Activated T-helper 2 cell treated with anti-CD3 and anti-CD28 coated beads, Interferon-gamma antibody, Interleukin-2, Interleukin-4, amounts not matched to agents 10 μg/mL and 5 μg/mL and 100 μg/mL, durations not matched to agents 14 hours and 24 hours and 36 hours (primary cell): Measurements from ENCODE around the gene SH3TC1. TPM values are rescaled to one million over a fixed set of nuclear protein-coding genes. Genes with fewer than 3 reads are reported as not detected.

Source experiments
- DNase-seq: peaks from one replicate; pipeline ENCODE4 v3.0.0; 2021; ENCODE audit warnings: low spot score
- H3K27ac Mint-ChIP-seq: one replicate; pipeline ENCODE4 v1.8.0; 2021; ENCODE audit warnings: mixed read lengths
- H3K27me3 Mint-ChIP-seq: one replicate; pipeline ENCODE4 v1.8.0; 2021; ENCODE audit warnings: low read depth, mixed read lengths
- H3K36me3 Mint-ChIP-seq: one replicate; pipeline ENCODE4 v1.8.0; 2021; ENCODE audit warnings: low read depth, mixed read lengths
- H3K4me1 Mint-ChIP-seq: one replicate; pipeline ENCODE4 v1.8.0; 2021; ENCODE audit warnings: low read depth, mixed read lengths
- H3K4me3 Mint-ChIP-seq: one replicate; pipeline ENCODE4 v1.8.0; 2021; ENCODE audit warnings: low read depth, mild to moderate bottlenecking, moderate library complexity, mixed read lengths
- H3K9me3 Mint-ChIP-seq: one replicate; pipeline ENCODE4 v1.8.0; 2021; ENCODE audit warnings: mixed read lengths
- intact Hi-C: fragments of 100-400 bp; cut with micrococcal nuclease; formaldehyde crosslinking; loops from one replicate; pipeline ENCODE4 v1.15.1; 2023
- total RNA-seq: library from RNA; stranded (reverse); gene quantifications from 2 replicates; pipeline ENCODE4 v1.2.3, GENCODE V29; 2022

SH3TC1 gene
- total RNA-seq, 1 donor from 2014 or later = 14.8 TPM

- Mint-ChIP-seq H3K27ac (no peak overlapping the region), H3K9me3 (no peaks in the 10 kb centered on the region), H3K4me3 (no peak overlapping the region), H3K4me1 (no peaks in the 10 kb centered on the region), H3K36me3 (no peaks in the 10 kb centered on the region), H3K27me3 (no peaks in the 10 kb centered on the region)
- no peak for DNase-seq
- intact Hi-C loops = no loop called here
Observed at GRCh38 chr4:8237256-8237989, 38.3 kb downstream of the SH3TC1 start.

GRCh38 chr4:8238036-8238511, 39.0 kb downstream of the SH3TC1 start:
- Mint-ChIP-seq H3K36me3 (no peaks in the 10 kb centered on the region), H3K4me1 (no peaks in the 10 kb centered on the region), H3K9me3 (no peaks in the 10 kb centered on the region), H3K27ac (no peak overlapping the region), H3K27me3 (no peaks in the 10 kb centered on the region), H3K4me3 (no peak overlapping the region)
- intact Hi-C loops = no loop called here
- DNase-seq = no peak

- H3K4me3 Mint-ChIP-seq = no peak overlapping the region
- intact Hi-C loops = no loop called here
- H3K36me3 Mint-ChIP-seq = no peaks in the 10 kb centered on the region
- H3K9me3 Mint-ChIP-seq = no peaks in the 10 kb centered on the region
- no peak overlapping the region for H3K27ac Mint-ChIP-seq
- no peaks in the 10 kb centered on the region for H3K4me1 Mint-ChIP-seq
- no peaks in the 10 kb centered on the region for H3K27me3 Mint-ChIP-seq
- no peak for DNase-seq
Observed at GRCh38 chr4:8238515-8239053, 39.5 kb downstream of the SH3TC1 start.

DNA sequence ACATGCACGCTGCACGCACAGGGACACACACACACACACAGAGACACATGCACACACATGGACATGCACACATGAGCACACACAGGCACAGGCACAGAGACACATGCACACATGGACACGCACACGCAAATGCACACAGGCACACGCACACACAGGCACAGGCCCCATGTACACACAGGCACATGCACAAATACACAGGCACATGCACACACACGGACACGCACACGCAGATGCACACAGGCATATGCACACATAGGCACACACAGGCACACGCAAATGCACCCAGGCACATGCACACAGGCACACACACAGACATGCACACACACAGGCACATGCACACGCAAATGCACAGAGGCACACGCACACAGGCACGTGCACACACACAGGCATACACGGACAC, 40.1 kb downstream of the SH3TC1 start:
- Mint-ChIP-seq H3K4me3 (no peak overlapping the region), H3K4me1 (no peaks in the 10 kb centered on the region), H3K36me3 (no peaks in the 10 kb centered on the region), H3K27me3 (no peaks in the 10 kb centered on the region), H3K27ac (no peak overlapping the region), H3K9me3 (no peaks in the 10 kb centered on the region)
- intact Hi-C loops = no loop called here
- DNase-seq = no peak

DNA sequence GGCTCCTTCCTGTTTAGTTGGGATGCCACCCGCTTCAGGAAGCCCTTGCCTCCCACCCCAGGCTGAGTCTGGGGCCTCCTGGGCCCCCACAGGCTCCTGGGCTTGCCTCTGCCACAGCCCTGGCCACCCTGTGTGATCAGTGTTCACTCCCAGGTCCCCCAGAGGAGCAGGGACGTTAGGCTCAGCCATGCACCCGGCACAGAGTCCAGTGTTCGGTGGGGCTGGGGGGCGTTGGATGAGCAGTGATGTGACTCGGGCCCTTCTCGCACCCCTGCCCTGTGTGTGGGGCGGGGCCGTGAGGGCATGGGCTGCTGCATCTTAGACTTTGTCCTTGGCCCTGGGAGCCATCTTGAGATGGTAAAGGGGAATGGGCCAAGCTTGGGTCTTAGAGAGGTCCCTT, 40.6 kb downstream of the SH3TC1 start:
- Mint-ChIP-seq H3K27me3 (no peaks in the 10 kb centered on the region), H3K36me3 (no peaks in the 10 kb centered on the region), H3K27ac (no peak overlapping the region), H3K9me3 (no peaks in the 10 kb centered on the region), H3K4me3 (no peak overlapping the region), H3K4me1 (no peaks in the 10 kb centered on the region)
- intact Hi-C loops = no loop called here
- DNase-seq = no peak

- no peak for DNase-seq
- H3K27me3 Mint-ChIP-seq = no peaks in the 10 kb centered on the region
- H3K27ac Mint-ChIP-seq = no peak overlapping the region
- no peaks in the 10 kb centered on the region for H3K4me1 Mint-ChIP-seq
- intact Hi-C loops = no loop called here
- no peaks in the 10 kb centered on the region for H3K9me3 Mint-ChIP-seq
- H3K4me3 Mint-ChIP-seq = no peak overlapping the region
- H3K36me3 Mint-ChIP-seq = no peaks in the 10 kb centered on the region
Observed at GRCh38 chr4:8240211-8241041, 41.3 kb downstream of the SH3TC1 start.

DNA sequence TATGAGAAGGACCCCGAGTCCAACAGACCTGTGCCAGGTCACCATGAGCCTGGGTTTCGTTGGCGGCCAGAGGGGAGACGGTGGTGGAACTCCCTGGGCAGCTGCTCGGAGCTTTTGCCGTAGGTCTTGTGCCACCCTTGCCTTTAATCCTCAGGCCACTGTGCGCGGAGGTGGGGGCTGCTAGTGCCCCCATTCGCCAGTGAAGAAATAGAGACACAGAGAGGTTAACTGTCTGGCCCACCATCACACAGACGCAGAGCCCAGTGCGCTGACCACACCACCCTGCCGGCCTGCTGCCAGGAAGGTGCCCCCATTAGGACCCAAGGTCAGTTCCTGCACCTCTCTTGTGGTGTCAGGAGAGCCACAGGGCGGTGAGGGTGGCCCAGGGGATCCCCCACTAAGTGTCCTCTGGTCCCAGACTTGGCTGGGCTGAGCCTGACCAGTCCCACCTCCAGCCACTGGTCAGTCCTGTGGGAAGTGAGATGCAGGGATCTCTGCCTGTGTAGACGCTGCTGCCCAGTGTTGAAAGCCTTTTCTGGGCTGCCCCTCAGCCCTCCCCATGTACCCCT, 42.2 kb downstream of the SH3TC1 start:
- intact Hi-C loops = no loop called here
- Mint-ChIP-seq H3K27me3 (no peaks in the 10 kb centered on the region), H3K4me3 (no peak overlapping the region), H3K27ac (no peak overlapping the region), H3K9me3 (no peaks in the 10 kb centered on the region), H3K4me1 (no peaks in the 10 kb centered on the region), H3K36me3 (no peaks in the 10 kb centered on the region)
- DNase-seq = no peak

GRCh38 chr4:8241895-8242696, 43.0 kb downstream of the SH3TC1 start:
- intact Hi-C loops = loop anchor here (1.0 kb wide), 4 partner anchors 65 to 352 kb away; no protein-coding TSS in a partner anchor

DNA sequence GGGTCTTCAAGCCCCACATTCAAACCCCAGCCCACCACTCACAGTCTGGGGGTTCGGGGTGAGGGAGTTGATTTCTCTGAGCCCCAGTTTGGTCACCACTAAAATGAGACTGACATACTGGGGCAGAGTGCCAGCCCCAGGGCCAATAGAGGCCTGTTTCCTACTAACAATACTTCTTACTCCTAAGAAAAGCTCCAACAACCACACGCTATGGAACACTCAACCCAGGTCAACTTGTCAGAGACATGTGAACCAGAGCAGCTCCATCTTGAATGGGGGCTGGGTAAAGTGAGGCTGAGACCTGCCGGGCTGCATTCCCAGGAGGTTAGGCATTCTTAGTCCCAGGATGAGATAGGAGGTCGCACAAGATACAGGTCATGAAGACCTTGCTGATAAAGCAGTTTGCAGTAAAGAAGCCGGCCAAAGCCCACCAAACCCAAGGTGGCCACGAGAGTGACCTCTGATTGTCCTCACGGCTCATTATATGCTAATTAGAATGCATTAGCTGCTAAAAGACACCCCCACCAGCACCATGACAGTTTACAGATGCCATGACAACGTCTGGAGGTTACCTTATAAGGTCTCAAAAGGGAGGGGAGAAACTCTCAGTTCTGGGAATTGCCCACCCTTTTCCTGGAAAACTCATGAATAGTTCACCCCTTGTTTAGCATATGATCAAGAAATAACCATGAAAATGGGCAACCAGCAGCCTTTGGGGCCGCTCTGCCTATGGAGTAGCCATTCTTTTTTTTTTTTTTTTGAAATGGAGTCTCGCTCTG, 43.9 kb downstream of the SH3TC1 start:
- Mint-ChIP-seq H3K4me1 (no peaks in the 10 kb centered on the region), H3K27me3 (no peaks in the 10 kb centered on the region), H3K36me3 (no peaks in the 10 kb centered on the region), H3K9me3 (no peaks in the 10 kb centered on the region), H3K27ac (no peak overlapping the region), H3K4me3 (no peak overlapping the region)
- DNase-seq = no peak
- intact Hi-C loops = loop anchor here (1.0 kb wide), 4 partner anchors 66 to 351 kb away; no protein-coding TSS in a partner anchor

More at GRCh38 chr4:8241895-8242696, 43.0 kb downstream of the SH3TC1 start:
- Mint-ChIP-seq H3K9me3 (no peaks in the 10 kb centered on the region), H3K4me1 (no peaks in the 10 kb centered on the region), H3K36me3 (no peaks in the 10 kb centered on the region), H3K27me3 (no peaks in the 10 kb centered on the region), H3K27ac (no peak overlapping the region), H3K4me3 (no peak overlapping the region)
- DNase-seq = peak; percentile 59

GRCh38 chr4:8244001-8244757, 45.1 kb downstream of the SH3TC1 start:
- H3K27me3 Mint-ChIP-seq = no peaks in the 10 kb centered on the region

DNA sequence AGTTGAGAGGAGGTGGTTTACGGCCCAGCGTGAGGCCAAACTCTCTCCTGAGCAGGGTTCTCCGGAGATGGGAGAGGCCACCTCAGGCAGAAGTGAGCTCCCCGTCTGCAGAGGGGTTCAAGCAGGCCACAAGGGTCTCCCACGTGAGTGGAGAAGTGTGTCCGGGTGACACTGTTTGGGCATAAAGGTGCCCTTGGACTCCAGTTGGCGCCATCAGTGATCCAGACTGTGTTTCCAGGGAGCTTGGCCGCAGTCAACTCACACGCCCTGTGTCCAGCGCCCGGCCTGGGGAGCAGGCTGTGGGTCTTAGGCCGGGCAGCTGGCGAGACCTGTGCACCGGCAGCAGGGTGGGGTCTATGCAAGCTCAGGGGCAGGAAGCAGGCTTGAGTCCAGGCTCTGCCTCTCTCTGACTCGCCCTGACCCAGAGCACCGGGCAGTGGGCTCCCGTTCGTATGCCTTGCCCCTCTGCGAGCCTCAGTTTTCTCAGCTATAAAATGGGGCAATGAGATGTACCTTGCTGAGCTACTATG, 45.9 kb downstream of the SH3TC1 start:
- no peak for DNase-seq
- H3K4me1 Mint-ChIP-seq = no peaks in the 10 kb centered on the region
- no peaks in the 10 kb centered on the region for H3K27me3 Mint-ChIP-seq
- intact Hi-C loops = no loop called here
- H3K9me3 Mint-ChIP-seq = no peaks in the 10 kb centered on the region
- H3K36me3 Mint-ChIP-seq = no peaks in the 10 kb centered on the region
- no peak overlapping the region for H3K27ac Mint-ChIP-seq
- no peak overlapping the region for H3K4me3 Mint-ChIP-seq

More at GRCh38 chr4:8244001-8244757, 45.1 kb downstream of the SH3TC1 start:
- intact Hi-C loops = no loop called here
- no peaks in the 10 kb centered on the region for H3K9me3 Mint-ChIP-seq
- DNase-seq = no peak
- H3K4me3 Mint-ChIP-seq = no peak overlapping the region
- no peak overlapping the region for H3K27ac Mint-ChIP-seq
- H3K4me1 Mint-ChIP-seq = no peaks in the 10 kb centered on the region
- H3K36me3 Mint-ChIP-seq = no peaks in the 10 kb centered on the region
